CD4-positive, alpha-beta memory T cell (primary cell): ENCODE data around the gene CD93. TPM values are rescaled to one million over a fixed set of nuclear protein-coding genes. Genes with fewer than 3 reads are reported as not detected.

Experiments used
- CTCF ChIA-PET: fragments of 350-600 bp; sonication (Branson Sonifier 250); formaldehyde crosslinking; loops from one replicate; lab custom pipeline; 2021; ENCODE audit warnings: inconsistent platforms; ENCODE audit not compliant: partially characterized antibody; lab: Charles Lee
- POLR2A ChIA-PET: fragments of 350-600 bp; sonication (Branson Sonifier 250); formaldehyde crosslinking; loops from one replicate; lab custom pipeline; 2021; ENCODE audit not compliant: partially characterized antibody; lab: Charles Lee
- DNase-seq, 5 donors: peaks; one replicate each; pipeline versions ENCODE4 v3.0.0 to v3.0.0-alpha.2; 2020 to 2022; ENCODE audit warnings: mixed read lengths in 1 of 5
- H3K27ac ChIP-seq: one replicate; pipeline ENCODE4 v1.7.0; 2013; ENCODE audit warnings: low read depth, low read length
- H3K27me3 ChIP-seq: 2 replicates; pipeline ENCODE4 v1.7.0; 2013; ENCODE audit warnings: mild to moderate bottlenecking, low read length, moderate library complexity; ENCODE audit not compliant: insufficient read depth
- H3K36me3 ChIP-seq: 2 replicates; pipeline ENCODE4 v1.7.0; 2013; ENCODE audit warnings: mild to moderate bottlenecking, low read length, moderate library complexity; ENCODE audit not compliant: insufficient read depth
- H3K4me1 ChIP-seq: 2 replicates; pipeline ENCODE4 v1.7.0; 2013; ENCODE audit warnings: mild to moderate bottlenecking, low read length, moderate library complexity; ENCODE audit not compliant: insufficient read depth
- H3K4me3 ChIP-seq, 2 donors: one replicate each; pipeline ENCODE4 v1.7.0; 2013; ENCODE audit warnings: low read length in 2 of 2, mild to moderate bottlenecking in 1 of 2
- H3K9me3 ChIP-seq, 2 donors: one replicate each; pipeline ENCODE4 v1.7.0; 2013; ENCODE audit warnings: low read length in 2 of 2, control low read depth in 1 of 2; ENCODE audit not compliant: control insufficient read depth in 1 of 2
- H3K27ac Mint-ChIP-seq, 7 donors: one replicate each; pipeline ENCODE4 v1.8.0; 2020 to 2021; ENCODE audit warnings: mixed read lengths in 7 of 7, mild to moderate bottlenecking in 6 of 7, inconsistent platforms in 3 of 7, moderate library complexity in 3 of 7
- H3K27me3 Mint-ChIP-seq, 2 donors: one replicate each; pipeline ENCODE4 v1.8.0; 2020 to 2021; ENCODE audit warnings: mixed read lengths in 2 of 2
- H3K36me3 Mint-ChIP-seq, 2 donors: one replicate each; pipeline ENCODE4 v1.8.0; 2020 to 2021; ENCODE audit warnings: mixed read lengths in 2 of 2, inconsistent platforms in 1 of 2, mild to moderate bottlenecking in 1 of 2
- H3K4me1 Mint-ChIP-seq, 4 donors: one replicate each; pipeline ENCODE4 v1.8.0; 2020 to 2021; ENCODE audit warnings: mixed read lengths in 4 of 4, mild to moderate bottlenecking in 1 of 4
- H3K4me3 Mint-ChIP-seq, 8 donors: one replicate each; pipeline ENCODE4 v1.8.0; 2020 to 2021; ENCODE audit warnings: mixed read lengths in 8 of 8, mild to moderate bottlenecking in 7 of 8, moderate library complexity in 6 of 8, inconsistent platforms in 3 of 8
- H3K9me3 Mint-ChIP-seq, 8 donors: one replicate each; pipeline ENCODE4 v1.8.0; 2020 to 2021; ENCODE audit warnings: mixed read lengths in 8 of 8, mild to moderate bottlenecking in 5 of 8, inconsistent platforms in 3 of 8, moderate library complexity in 1 of 8
- intact Hi-C: fragments of 100-400 bp; cut with micrococcal nuclease; formaldehyde crosslinking; loops from one replicate; pipeline ENCODE4 v1.15.1; 2023
- polyA plus RNA-seq, 2 donors: library from polyadenylated mRNA; unstranded; fragments of 300-500 nt; fragmentation: Illumina TruSeq; gene quantifications; one replicate each; pipeline ENCODE4 v1.2.3, GENCODE V29; 2021
- total RNA-seq, 2 experiments: library from RNA; stranded (reverse); gene quantifications; one replicate each; pipeline ENCODE4 v1.2.3, GENCODE V29; 2021

Gene CD93
- total and polyA plus RNA-seq, 4 experiments from 2014 or later, result 0.55 to 1.3 (median 1.2) TPM; not detected in 1

DNA sequence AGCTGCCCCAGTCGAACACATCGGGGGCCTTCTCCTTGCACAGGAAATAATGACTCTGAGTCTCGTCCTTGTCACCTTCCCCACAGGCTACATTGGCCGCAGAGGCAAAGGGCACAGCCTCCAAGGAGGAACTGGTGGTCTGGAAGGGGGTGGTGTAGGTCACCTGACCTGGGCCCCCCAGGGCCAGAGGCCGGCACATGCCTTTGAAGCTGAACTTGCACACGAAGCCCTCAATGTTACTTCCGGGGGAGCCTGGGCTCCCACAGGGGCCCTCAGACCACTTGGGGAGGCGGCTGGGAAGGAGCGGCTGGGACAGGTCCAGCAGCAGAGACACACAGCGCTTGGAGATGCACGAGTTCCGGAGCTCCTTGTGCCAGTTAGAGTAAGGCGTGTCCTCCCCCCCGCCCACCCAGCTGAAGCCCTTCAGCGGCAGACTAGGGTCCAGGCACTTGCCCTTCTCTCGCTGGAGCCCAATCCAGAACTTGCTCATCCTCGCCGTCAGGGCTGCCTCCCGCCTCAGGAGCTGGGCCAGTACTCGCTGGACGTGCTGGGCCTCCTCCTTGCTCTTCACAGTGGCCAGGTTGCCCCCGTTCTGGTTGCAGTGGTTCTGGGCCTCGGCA, 578 bp downstream of the CD93 start:
- H3K27ac ChIP-seq, result no peak overlapping the region
- intact Hi-C loops, result loop anchor here (10.0 kb wide), 1 partner anchor 59 kb away; no protein-coding TSS in a partner anchor
- Mint-ChIP-seq H3K9me3 (no peaks in the 10 kb centered on the region), H3K4me3 (peak overlapping the region; percentile 30 to 87 (median 82)), H3K4me1 (peaks cover 11 to 42% (median 21%) of the 10 kb centered on the region in 4 donors), H3K36me3 (no peaks in the 10 kb centered on the region), H3K27me3 (peaks cover 2 to 5% of the 10 kb centered on the region in 2 donors), H3K27ac (peak overlapping the region in 2 of 7 donors; percentile 63 to 67)
- H3K9me3 ChIP-seq, result no peaks in the 10 kb centered on the region
- H3K27me3 ChIP-seq, result no peaks in the 10 kb centered on the region
- DNase-seq, result no peak
- H3K36me3 ChIP-seq, result no peaks in the 10 kb centered on the region
- H3K4me3 ChIP-seq, result no peak overlapping the region
- POLR2A ChIA-PET, result interaction anchor here (0.9 kb wide), 1 partner anchor 74 kb away, joined by 3 read pairs; no protein-coding TSS in a partner anchor
- CTCF ChIA-PET, result no interaction called here
- H3K4me1 ChIP-seq, result peaks cover 13% of the 10 kb centered on the region

DNA sequence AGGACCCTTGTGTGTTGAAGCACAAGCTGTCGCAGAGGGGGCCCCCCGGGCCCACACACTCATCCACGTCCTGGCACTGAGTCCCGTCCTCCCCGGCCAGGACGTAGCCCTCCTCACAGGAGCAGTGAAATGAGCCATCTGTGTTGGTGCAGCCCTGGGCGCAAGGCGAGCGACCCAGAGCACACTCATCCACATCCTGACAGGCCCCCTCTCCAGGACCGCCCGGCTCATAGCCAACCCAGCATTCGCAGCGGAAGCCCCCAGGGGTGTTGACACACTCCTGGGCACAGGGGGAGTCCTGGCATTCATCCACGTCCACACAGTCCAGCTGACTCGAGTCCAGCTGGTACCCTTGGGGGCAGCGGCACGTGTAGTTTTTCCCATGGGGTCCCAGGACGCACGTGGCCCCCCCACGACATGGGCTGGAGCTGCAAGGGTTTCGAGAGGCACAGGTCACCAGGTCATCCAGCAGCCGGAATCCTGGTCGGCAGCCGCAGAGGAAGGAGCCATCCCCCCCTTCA, 1.2 kb downstream of the CD93 start:
- CTCF ChIA-PET, result no interaction called here
- no peaks in the 10 kb centered on the region for H3K36me3 ChIP-seq
- no peak for DNase-seq
- peak overlapping the region in 1 of 7 donors; percentile 12 for H3K27ac Mint-ChIP-seq
- POLR2A ChIA-PET, result no interaction called here
- no peaks in the 10 kb centered on the region for H3K27me3 ChIP-seq
- peaks cover 2 to 5% of the 10 kb centered on the region in 2 donors for H3K27me3 Mint-ChIP-seq
- H3K9me3 Mint-ChIP-seq, result no peaks in the 10 kb centered on the region
- peak overlapping the region in 4 of 8 donors; percentile 20 to 58 (median 45) for H3K4me3 Mint-ChIP-seq
- H3K4me1 ChIP-seq, result peaks cover 13% of the 10 kb centered on the region
- H3K36me3 Mint-ChIP-seq, result no peaks in the 10 kb centered on the region
- no peak overlapping the region for H3K27ac ChIP-seq
- intact Hi-C loops, result loop anchor here (10.0 kb wide), 1 partner anchor 60 kb away; no protein-coding TSS in a partner anchor
- H3K4me1 Mint-ChIP-seq, result peaks cover 11 to 42% (median 21%) of the 10 kb centered on the region in 4 donors
- no peak overlapping the region for H3K4me3 ChIP-seq
- no peaks in the 10 kb centered on the region for H3K9me3 ChIP-seq

GRCh38 chr20:23084282-23084844, 1.8 kb downstream of the CD93 start:
- Histone ChIP-seq H3K27ac (no peak overlapping the region), H3K9me3 (no peaks in the 10 kb centered on the region), H3K4me1 (peaks cover 13% of the 10 kb centered on the region), H3K36me3 (no peaks in the 10 kb centered on the region), H3K27me3 (no peaks in the 10 kb centered on the region), H3K4me3 (no peak overlapping the region)
- Mint-ChIP-seq H3K4me3 (peak overlapping the region; percentile 25 to 75 (median 50)), H3K4me1 (peaks cover 11 to 42% (median 21%) of the 10 kb centered on the region in 4 donors), H3K9me3 (no peaks in the 10 kb centered on the region), H3K36me3 (no peaks in the 10 kb centered on the region), H3K27ac (peak overlapping the region in 3 of 7 donors; percentile 6 to 43 (median 12)), H3K27me3 (peaks cover 2 to 5% of the 10 kb centered on the region in 2 donors)
- no peak for DNase-seq
- intact Hi-C loops, result loop anchor here (10.0 kb wide), 1 partner anchor 60 kb away; no protein-coding TSS in a partner anchor
- ChIA-PET POLR2A (no interaction called here), CTCF (no interaction called here)

- peaks cover 11 to 42% (median 21%) of the 10 kb centered on the region in 4 donors for H3K4me1 Mint-ChIP-seq
- no peaks in the 10 kb centered on the region for H3K36me3 ChIP-seq
- no peak for DNase-seq
- ChIA-PET CTCF (no interaction called here), POLR2A (no interaction called here)
- peak overlapping the region in 4 of 7 donors; percentile 10 to 83 (median 58) for H3K27ac Mint-ChIP-seq
- peaks cover under 1 to 5% of the 10 kb centered on the region in 2 donors for H3K27me3 Mint-ChIP-seq
- H3K27ac ChIP-seq, result no peak overlapping the region
- H3K27me3 ChIP-seq, result no peaks in the 10 kb centered on the region
- no peak overlapping the region for H3K4me3 ChIP-seq
- peaks cover 13% of the 10 kb centered on the region for H3K4me1 ChIP-seq
- H3K9me3 Mint-ChIP-seq, result no peaks in the 10 kb centered on the region
- no peaks in the 10 kb centered on the region for H3K9me3 ChIP-seq
- no peaks in the 10 kb centered on the region for H3K36me3 Mint-ChIP-seq
- intact Hi-C loops, result loop anchor here (10.0 kb wide), 1 partner anchor 61 kb away; no protein-coding TSS in a partner anchor
- H3K4me3 Mint-ChIP-seq, result peak overlapping the region; percentile 33 to 77 (median 68)
These were observed 2.4 kb downstream of the CD93 start for GRCh38 chr20:23083553-23084220.

- H3K9me3 ChIP-seq, result no peaks in the 10 kb centered on the region
- ChIA-PET POLR2A (no interaction called here), CTCF (no interaction called here)
- Mint-ChIP-seq H3K27ac (peak overlapping the region in 5 of 7 donors; percentile 10 to 83 (median 42)), H3K4me3 (peak overlapping the region; percentile 33 to 77 (median 64)), H3K4me1 (peaks cover 13 to 42% (median 21%) of the 10 kb centered on the region in 4 donors), H3K9me3 (no peaks in the 10 kb centered on the region), H3K36me3 (no peaks in the 10 kb centered on the region), H3K27me3 (peaks cover 0 to 5% of the 10 kb centered on the region in 2 donors)
- no peaks in the 10 kb centered on the region for H3K27me3 ChIP-seq
- DNase-seq, result no peak
- no peaks in the 10 kb centered on the region for H3K36me3 ChIP-seq
- no peak overlapping the region for H3K27ac ChIP-seq
- peaks cover 13% of the 10 kb centered on the region for H3K4me1 ChIP-seq
- no peak overlapping the region for H3K4me3 ChIP-seq
- intact Hi-C loops, result loop anchor here (10.0 kb wide), 1 partner anchor 62 kb away; no protein-coding TSS in a partner anchor
These were observed 3.1 kb downstream of the CD93 start for GRCh38 chr20:23082846-23083552.

GRCh38 chr20:23081263-23081819, 4.8 kb downstream of the CD93 start:
- no peaks in the 10 kb centered on the region for H3K27me3 ChIP-seq
- Mint-ChIP-seq H3K27me3 (peaks cover 0 to 2% of the 10 kb centered on the region in 2 donors), H3K27ac (peak overlapping the region in 2 of 7 donors; percentile 9 to 69), H3K9me3 (peaks cover 0 to 2% (median 0%) of the 10 kb centered on the region in 8 donors), H3K36me3 (no peaks in the 10 kb centered on the region), H3K4me3 (no peak overlapping the region), H3K4me1 (peaks cover 12 to 26% (median 15%) of the 10 kb centered on the region in 4 donors)
- H3K36me3 ChIP-seq, result no peaks in the 10 kb centered on the region
- H3K27ac ChIP-seq, result no peak overlapping the region
- intact Hi-C loops, result loop anchor here (10.0 kb wide), 1 partner anchor 63 kb away; no protein-coding TSS in a partner anchor
- ChIA-PET CTCF (no interaction called here), POLR2A (no interaction called here)
- no peak overlapping the region for H3K4me3 ChIP-seq
- DNase-seq, result no peak
- no peaks in the 10 kb centered on the region for H3K9me3 ChIP-seq
- peaks cover 3% of the 10 kb centered on the region for H3K4me1 ChIP-seq
